Right cardiac atrium (tissue), 5 donors: ENCODE measurements around the gene GHRHR. TPM values are rescaled to one million over a fixed set of nuclear protein-coding genes. Genes with fewer than 3 reads are reported as not detected.

ENCODE experiments used
- ATAC-seq, 2 donors: fragments of 200-7000 bp; cut with Tn5 transposase; one replicate each; pipeline versions ENCODE4 v1.8.0 to v1.9.1; 2020; ENCODE audit warnings: moderate library complexity in 2 of 2, mild to moderate bottlenecking in 1 of 2
- DNase-seq, 3 donors: peaks; one replicate each; pipeline ENCODE4 v3.0.0-alpha.2; 2020
- H3K27ac ChIP-seq: one replicate; pipeline ENCODE4 v1.5.1; 2013; ENCODE audit warnings: mild to moderate bottlenecking, low read length, control low read depth, moderate library complexity
- H3K27me3 ChIP-seq: one replicate; pipeline ENCODE4 v1.6.1; 2013; ENCODE audit not compliant: control insufficient read depth, insufficient read depth
- H3K4me1 ChIP-seq: one replicate; pipeline ENCODE4 v1.6.1; 2013; ENCODE audit warnings: low read length; ENCODE audit not compliant: control insufficient read depth, insufficient read depth
- H3K4me3 ChIP-seq: one replicate; pipeline ENCODE4 v1.5.1; 2013; ENCODE audit warnings: low read length, control low read depth
- H3K9me3 ChIP-seq: one replicate; pipeline ENCODE4 v1.6.1; 2013; ENCODE audit warnings: low read length; ENCODE audit not compliant: control insufficient read depth
- WGBS: extraction: QIAGEN DNeasy Blood & Tissue Kit; methylation state at CpG from one replicate; pipeline ENCODE4 v1.1.7; 2013; 5-methylcytosine and 5-hydroxymethylcytosine counted together
- intact Hi-C, 4 donors: fragments of 100-400 bp; cut with DNase I; formaldehyde crosslinking; loops; one replicate each; pipeline versions ENCODE4 v1.11.0 to v1.14.0; 2022 to 2023
- polyA plus RNA-seq: library from polyadenylated mRNA; stranded (reverse); fragments of 200-250 nt; gene quantifications from one replicate; pipeline ENCODE4 v1.2.3, GENCODE V29; 2013
- total RNA-seq, 4 donors: library from RNA; stranded (reverse); fragmentation: NEBNext Ultra II Directional; extraction: Animal tissue kit (Norgen Biotek cat#: 25700); gene quantifications; one replicate each; pipeline ENCODE4 v1.2.1, GENCODE V29; 2021
- donor health status: healthy with polysubstance abuse.
- donor health status: DM: no; HTN: yes; CAD: no.
- donor health status: DM: no; HTN: no; CAD: no.
- donor health status: DM: no; HTN: yes; CAD: no; lungs with severe emphysema.
- donor health status: DM: yes; HTN: yes; CAD: no.

GHRHR gene
- total and polyA plus RNA-seq, 5 donors, result not detected

GRCh38 chr7:30936650-30937245 is 27.0 kb upstream of the GHRHR start:
- ATAC-seq, result no peak

GRCh38 chr7:30937416-30937815 is 26.3 kb upstream of the GHRHR start:
- H3K4me1 ChIP-seq, result no peaks in the 10 kb centered on the region
- DNase-seq, result no peak
- ATAC-seq, result no peak
- WGBS, result 36% methylated on average over 3 of the region's 3 CpGs
- no peaks in the 10 kb centered on the region for H3K9me3 ChIP-seq
- H3K27me3 ChIP-seq, result no peaks in the 10 kb centered on the region
- H3K27ac ChIP-seq, result no peak overlapping the region
- no peak overlapping the region for H3K4me3 ChIP-seq
- intact Hi-C loops, result no loop called here

More at GRCh38 chr7:30936650-30937245, 27.0 kb upstream of the GHRHR start:
- Histone ChIP-seq H3K27me3 (no peaks in the 10 kb centered on the region), H3K4me1 (no peaks in the 10 kb centered on the region), H3K4me3 (no peak overlapping the region), H3K9me3 (no peaks in the 10 kb centered on the region), H3K27ac (no peak overlapping the region)
- intact Hi-C loops, result no loop called here
- no peak for DNase-seq

GRCh38 chr7:30938435-30939316 is 25.1 kb upstream of the GHRHR start:
- ATAC-seq, result peak; percentile 86
- intact Hi-C loops, result no loop called here
- H3K9me3 ChIP-seq, result no peaks in the 10 kb centered on the region
- H3K27me3 ChIP-seq, result no peaks in the 10 kb centered on the region
- no peak overlapping the region for H3K27ac ChIP-seq
- peak; percentile 81 to 95 (median 93) for DNase-seq
- no peaks in the 10 kb centered on the region for H3K4me1 ChIP-seq
- H3K4me3 ChIP-seq, result no peak overlapping the region
- 14% methylated on average over 25 of the region's 25 CpGs for WGBS

GRCh38 chr7:30941582-30942323 is 22.0 kb upstream of the GHRHR start:
- no peaks in the 10 kb centered on the region for H3K9me3 ChIP-seq
- no peaks in the 10 kb centered on the region for H3K4me1 ChIP-seq
- H3K4me3 ChIP-seq, result no peak overlapping the region
- no peaks in the 10 kb centered on the region for H3K27me3 ChIP-seq
- H3K27ac ChIP-seq, result no peak overlapping the region
- intact Hi-C loops, result no loop called here
- WGBS, result 58% methylated on average over 8 of the region's 8 CpGs
- ATAC-seq (no peak), DNase-seq (no peak)

- ATAC-seq, result no peak
- Histone ChIP-seq H3K9me3 (no peaks in the 10 kb centered on the region), H3K27ac (no peak overlapping the region), H3K4me3 (no peak overlapping the region), H3K4me1 (no peaks in the 10 kb centered on the region), H3K27me3 (no peaks in the 10 kb centered on the region)
- DNase-seq, result no peak
- intact Hi-C loops, result no loop called here
Observed at GRCh38 chr7:30950197-30950596, 13.6 kb upstream of the GHRHR start.

GRCh38 chr7:30954914-30955313 is 8.8 kb upstream of the GHRHR start:
- H3K27me3 ChIP-seq, result no peaks in the 10 kb centered on the region
- no peak overlapping the region for H3K27ac ChIP-seq
- no peak for DNase-seq
- H3K4me1 ChIP-seq, result no peaks in the 10 kb centered on the region
- 54% methylated on average over 4 of the region's 4 CpGs for WGBS
- intact Hi-C loops, result no loop called here
- H3K4me3 ChIP-seq, result no peak overlapping the region
- H3K9me3 ChIP-seq, result no peaks in the 10 kb centered on the region
- no peak for ATAC-seq

GRCh38 chr7:30956704-30957103 is 7.0 kb upstream of the GHRHR start:
- intact Hi-C loops, result no loop called here
- WGBS, result 99% methylated on average over 1 of the region's 1 CpG
- no peak overlapping the region for H3K4me3 ChIP-seq
- no peak for DNase-seq
- H3K9me3 ChIP-seq, result no peaks in the 10 kb centered on the region
- no peak overlapping the region for H3K27ac ChIP-seq
- no peaks in the 10 kb centered on the region for H3K27me3 ChIP-seq
- ATAC-seq, result no peak
- H3K4me1 ChIP-seq, result no peaks in the 10 kb centered on the region

- ATAC-seq, result no peak
- Histone ChIP-seq H3K27ac (no peak overlapping the region), H3K27me3 (no peaks in the 10 kb centered on the region), H3K9me3 (no peaks in the 10 kb centered on the region), H3K4me1 (no peaks in the 10 kb centered on the region), H3K4me3 (no peak overlapping the region)
- no peak for DNase-seq
- intact Hi-C loops, result no loop called here
- 51% methylated on average over 4 of the region's 4 CpGs for WGBS
Observed at GRCh38 chr7:30965372-30965771, 1.6 kb downstream of the GHRHR start.

- intact Hi-C loops, result no loop called here
- Histone ChIP-seq H3K27me3 (no peaks in the 10 kb centered on the region), H3K4me1 (no peaks in the 10 kb centered on the region), H3K9me3 (no peaks in the 10 kb centered on the region), H3K4me3 (no peak overlapping the region), H3K27ac (no peak overlapping the region)
- ATAC-seq (no peak), DNase-seq (no peak)
- whole genome bisulfite sequencing, result 89% methylated on average over 9 of the region's 9 CpGs
Observed at GRCh38 chr7:30965883-30966282, 2.1 kb downstream of the GHRHR start.

- 80% methylated on average over 2 of the region's 2 CpGs for WGBS
- H3K9me3 ChIP-seq, result no peaks in the 10 kb centered on the region
- H3K4me1 ChIP-seq, result peaks cover 2% of the 10 kb centered on the region
- intact Hi-C loops, result no loop called here
- H3K27ac ChIP-seq, result no peak overlapping the region
- H3K27me3 ChIP-seq, result no peaks in the 10 kb centered on the region
- no peak overlapping the region for H3K4me3 ChIP-seq
- ATAC-seq, result no peak
- DNase-seq, result no peak
Observed at GRCh38 chr7:30968294-30968693, 4.5 kb downstream of the GHRHR start.
